ENCODE results near the gene UBE2G1.

The UBE2G1 gene

GRCh38 chr17:4301066-4301465 lies 65.4 kb downstream of the UBE2G1 start:
- Histone ChIP-seq H3K4me3 (ENCODE audit: low read depth in 1 of 2, low read length in 2 of 2) (no peak overlapping the region), H3K4me1 (ENCODE audit: insufficient read depth, low read length) (no peaks in the 10 kb centered on the region), H3K36me3 (ENCODE audit: insufficient read depth, low read length) (peaks cover 61% of the 10 kb centered on the region), H2AFZ (ENCODE audit: low read depth, low read length) (no peak overlapping the region), H3K9me3 (ENCODE audit: insufficient read depth, low read length, severe bottlenecking) (no peaks in the 10 kb centered on the region), H3K4me2 (ENCODE audit: insufficient read depth, low read length) (no peak overlapping the region), H3K27ac (ENCODE audit: low read length) (no peak overlapping the region), H3K79me2 (ENCODE audit: insufficient read depth, low read length) (peaks cover 73% of the 10 kb centered on the region), H3K27me3 (ENCODE audit: insufficient read depth, low read length, poor library complexity) (no peaks in the 10 kb centered on the region), H3K9ac (ENCODE audit: low read depth, low read length) (no peak overlapping the region), H4K20me1 (ENCODE audit: insufficient read depth, low read length) (peaks cover 12% of the 10 kb centered on the region)
- DNase-seq (no peak), ATAC-seq (ENCODE audit: insufficient read depth, low read depth) (no peak)
- TF ChIP-seq CTCF (IDR thresholded peaks at IDR 0.05; ENCODE audit: borderline replicate concordance, extremely low read depth, low read length, poor library complexity, severe bottlenecking) = no peak
- TF ChIP-seq EZH2 (IDR thresholded peaks at IDR 0.05; ENCODE audit: borderline replicate concordance, low read depth, low read length, severe bottlenecking) = no peak

- Histone ChIP-seq H3K27ac (ENCODE audit: low read length) (no peak overlapping the region), H3K4me3 (ENCODE audit: low read depth in 1 of 2, low read length in 2 of 2) (no peak overlapping the region), H3K9ac (ENCODE audit: low read depth, low read length) (no peak overlapping the region), H3K9me3 (ENCODE audit: insufficient read depth, low read length, severe bottlenecking) (no peaks in the 10 kb centered on the region), H3K79me2 (ENCODE audit: insufficient read depth, low read length) (peaks cover 63% of the 10 kb centered on the region), H3K4me2 (ENCODE audit: insufficient read depth, low read length) (no peak overlapping the region), H4K20me1 (ENCODE audit: insufficient read depth, low read length) (peaks cover 18% of the 10 kb centered on the region), H3K4me1 (ENCODE audit: insufficient read depth, low read length) (no peaks in the 10 kb centered on the region), H3K36me3 (ENCODE audit: insufficient read depth, low read length) (peaks cover 58% of the 10 kb centered on the region), H3K27me3 (ENCODE audit: insufficient read depth, low read length, poor library complexity) (no peaks in the 10 kb centered on the region), H2AFZ (ENCODE audit: low read depth, low read length) (no peak overlapping the region)
- TF ChIP-seq EZH2 (IDR thresholded peaks at IDR 0.05; ENCODE audit: borderline replicate concordance, low read depth, low read length, severe bottlenecking) (no peak), CTCF (IDR thresholded peaks at IDR 0.05; ENCODE audit: borderline replicate concordance, extremely low read depth, low read length, poor library complexity, severe bottlenecking) (no peak)
- no peak for DNase-seq
- ATAC-seq (ENCODE audit: insufficient read depth, low read depth) = no peak
Observed at GRCh38 chr17:4297351-4297750, 69.1 kb downstream of the UBE2G1 start.

GRCh38 chr17:4295686-4296085 lies 70.8 kb downstream of the UBE2G1 start:
- Histone ChIP-seq H3K79me2 (ENCODE audit: insufficient read depth, low read length) (peaks cover 53% of the 10 kb centered on the region), H3K27ac (ENCODE audit: low read length) (no peak overlapping the region), H3K27me3 (ENCODE audit: insufficient read depth, low read length, poor library complexity) (no peaks in the 10 kb centered on the region), H3K4me3 (ENCODE audit: low read depth in 1 of 2, low read length in 2 of 2) (no peak overlapping the region), H3K9ac (ENCODE audit: low read depth, low read length) (no peak overlapping the region), H4K20me1 (ENCODE audit: insufficient read depth, low read length) (peaks cover 9% of the 10 kb centered on the region; the same call in 1 of the 2 replicates), H3K36me3 (ENCODE audit: insufficient read depth, low read length) (peaks cover 56% of the 10 kb centered on the region), H3K4me2 (ENCODE audit: insufficient read depth, low read length) (no peak overlapping the region), H3K4me1 (ENCODE audit: insufficient read depth, low read length) (no peaks in the 10 kb centered on the region), H2AFZ (ENCODE audit: low read depth, low read length) (no peak overlapping the region), H3K9me3 (ENCODE audit: insufficient read depth, low read length, severe bottlenecking) (no peaks in the 10 kb centered on the region)
- TF ChIP-seq CTCF (IDR thresholded peaks at IDR 0.05; ENCODE audit: borderline replicate concordance, extremely low read depth, low read length, poor library complexity, severe bottlenecking) (no peak), EZH2 (IDR thresholded peaks at IDR 0.05; ENCODE audit: borderline replicate concordance, low read depth, low read length, severe bottlenecking) (no peak)
- no peak for ATAC-seq (ENCODE audit: insufficient read depth, low read depth)
- DNase-seq = no peak

GRCh38 chr17:4293572-4293971 lies 72.9 kb downstream of the UBE2G1 start:
- Histone ChIP-seq H3K36me3 (ENCODE audit: insufficient read depth, low read length) (peaks cover 72% of the 10 kb centered on the region), H3K4me3 (ENCODE audit: low read depth in 1 of 2, low read length in 2 of 2) (no peak overlapping the region), H3K9me3 (ENCODE audit: insufficient read depth, low read length, severe bottlenecking) (no peaks in the 10 kb centered on the region), H3K9ac (ENCODE audit: low read depth, low read length) (no peak overlapping the region), H3K27ac (ENCODE audit: low read length) (no peak overlapping the region), H3K27me3 (ENCODE audit: insufficient read depth, low read length, poor library complexity) (no peaks in the 10 kb centered on the region), H3K79me2 (ENCODE audit: insufficient read depth, low read length) (peaks cover 39% of the 10 kb centered on the region), H4K20me1 (ENCODE audit: insufficient read depth, low read length) (peaks cover 9% of the 10 kb centered on the region; the same call in 1 of the 2 replicates), H2AFZ (ENCODE audit: low read depth, low read length) (no peak overlapping the region), H3K4me1 (ENCODE audit: insufficient read depth, low read length) (no peaks in the 10 kb centered on the region), H3K4me2 (ENCODE audit: insufficient read depth, low read length) (no peak overlapping the region)
- DNase-seq (no peak), ATAC-seq (ENCODE audit: insufficient read depth, low read depth) (no peak)
- TF ChIP-seq CTCF (IDR thresholded peaks at IDR 0.05; ENCODE audit: borderline replicate concordance, extremely low read depth, low read length, poor library complexity, severe bottlenecking) (no peak), EZH2 (IDR thresholded peaks at IDR 0.05; ENCODE audit: borderline replicate concordance, low read depth, low read length, severe bottlenecking) (no peak)

Data from DND-41 (cell line).